Measurements from ENCODE around the gene DNAJC15.

DNAJC15 gene

DNA sequence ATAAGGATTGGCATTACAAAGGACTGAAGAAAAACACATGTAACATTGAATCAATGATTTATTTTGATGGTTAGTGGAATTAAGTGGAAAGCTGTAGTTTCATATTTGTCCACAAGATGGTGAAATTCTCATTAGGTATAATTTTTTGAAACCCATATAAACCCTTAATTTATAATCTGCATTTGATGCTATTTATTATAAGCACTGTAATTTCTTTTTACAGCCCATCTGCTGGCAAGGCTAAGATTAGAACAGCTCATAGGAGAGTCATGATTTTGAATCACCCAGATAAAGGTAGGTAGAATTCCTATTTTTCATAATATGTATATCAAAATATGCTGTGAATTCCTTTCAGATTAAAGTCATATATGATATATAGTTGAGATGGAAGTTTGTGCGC lies 62.2 kb downstream of the DNAJC15 start:
- DNase-seq: no peak

DNA sequence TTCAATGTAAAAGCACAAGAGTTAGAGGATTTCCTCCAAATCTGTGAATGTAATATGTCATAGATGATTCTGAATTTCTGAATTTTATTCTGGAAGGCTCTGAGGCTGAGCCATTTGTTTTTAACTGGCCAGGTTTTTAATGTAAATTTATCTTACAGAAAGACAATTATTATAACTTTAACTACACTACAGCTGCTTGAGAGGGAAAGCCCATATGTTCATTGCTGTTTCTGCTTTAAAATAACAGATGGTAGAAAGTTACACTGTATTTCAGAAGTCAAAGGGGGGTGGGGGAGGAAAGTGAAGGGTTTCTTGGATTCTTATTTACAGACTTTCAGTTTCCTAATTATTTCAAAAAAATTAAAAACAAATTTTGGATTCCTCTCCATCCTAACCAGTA lies 62.8 kb downstream of the DNAJC15 start:
- no peak for DNase-seq

DNA sequence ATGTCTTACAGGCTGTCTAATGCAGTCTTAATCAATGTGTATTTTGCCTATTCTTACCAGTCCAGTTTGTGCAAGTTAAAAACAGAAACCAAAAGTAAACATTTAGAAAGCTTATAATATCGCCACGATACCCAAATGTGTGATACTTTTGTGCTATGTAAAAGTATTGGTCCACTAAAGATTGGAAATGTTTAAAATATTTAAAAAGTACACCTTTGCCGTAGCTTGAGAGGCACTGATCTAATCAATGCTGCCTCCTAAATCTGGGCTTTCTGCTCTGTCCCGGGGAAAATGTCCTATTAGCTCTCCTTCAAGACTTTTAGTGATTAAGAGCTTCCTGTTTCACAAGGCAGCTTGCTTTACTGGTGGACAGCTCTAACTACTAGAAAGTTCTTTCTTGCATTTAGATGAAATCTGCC lies 64.7 kb downstream of the DNAJC15 start:
- DNase-seq: no peak

DNA sequence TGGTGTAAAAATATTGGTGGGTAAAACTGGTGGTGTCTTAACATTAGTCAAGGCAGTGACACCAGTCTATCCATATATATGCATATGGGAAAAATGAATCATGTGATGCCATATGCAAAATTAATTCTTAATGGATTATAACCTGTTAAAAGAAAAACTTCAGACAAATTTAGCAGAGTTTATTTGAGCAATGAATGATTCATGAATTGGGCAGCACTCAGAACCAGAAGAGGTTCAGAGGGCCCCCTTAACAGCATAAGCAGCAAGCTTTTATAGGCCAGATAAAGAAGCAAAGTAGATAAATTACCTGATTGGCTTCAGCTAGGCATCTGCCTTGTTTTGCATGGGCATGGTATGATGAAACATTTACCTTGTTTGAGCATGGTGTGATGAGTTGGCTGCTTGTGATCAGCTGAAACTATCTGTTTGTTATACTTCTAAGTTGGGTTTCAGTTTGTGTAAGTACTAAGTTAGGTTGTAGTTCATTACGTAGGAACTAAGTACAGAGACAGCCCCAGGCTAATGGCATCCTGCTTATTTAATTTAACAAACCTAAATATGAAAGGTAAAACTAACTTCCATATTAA lies 66.6 kb downstream of the DNAJC15 start:
- DNase-seq: no peak

DNA sequence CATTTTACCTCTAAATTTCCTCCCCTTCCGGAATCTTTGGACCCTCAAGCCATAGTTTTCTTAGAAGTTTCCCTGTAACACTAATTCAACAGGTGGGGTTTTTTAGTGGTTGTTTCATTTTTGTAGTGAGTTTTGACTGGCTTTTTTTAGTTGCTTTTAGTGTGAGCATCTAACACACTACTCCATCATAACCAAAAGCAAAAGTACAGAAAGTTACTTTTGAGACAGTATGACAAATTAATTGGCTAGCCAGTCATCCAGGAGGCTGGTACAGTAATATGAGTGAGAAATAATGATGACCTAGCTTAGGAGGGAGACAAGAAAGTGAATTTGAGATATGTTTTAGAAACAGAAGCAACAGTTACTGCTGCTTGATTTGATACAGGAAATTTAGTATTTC lies 71.5 kb downstream of the DNAJC15 start:
- no peak for DNase-seq

DNA sequence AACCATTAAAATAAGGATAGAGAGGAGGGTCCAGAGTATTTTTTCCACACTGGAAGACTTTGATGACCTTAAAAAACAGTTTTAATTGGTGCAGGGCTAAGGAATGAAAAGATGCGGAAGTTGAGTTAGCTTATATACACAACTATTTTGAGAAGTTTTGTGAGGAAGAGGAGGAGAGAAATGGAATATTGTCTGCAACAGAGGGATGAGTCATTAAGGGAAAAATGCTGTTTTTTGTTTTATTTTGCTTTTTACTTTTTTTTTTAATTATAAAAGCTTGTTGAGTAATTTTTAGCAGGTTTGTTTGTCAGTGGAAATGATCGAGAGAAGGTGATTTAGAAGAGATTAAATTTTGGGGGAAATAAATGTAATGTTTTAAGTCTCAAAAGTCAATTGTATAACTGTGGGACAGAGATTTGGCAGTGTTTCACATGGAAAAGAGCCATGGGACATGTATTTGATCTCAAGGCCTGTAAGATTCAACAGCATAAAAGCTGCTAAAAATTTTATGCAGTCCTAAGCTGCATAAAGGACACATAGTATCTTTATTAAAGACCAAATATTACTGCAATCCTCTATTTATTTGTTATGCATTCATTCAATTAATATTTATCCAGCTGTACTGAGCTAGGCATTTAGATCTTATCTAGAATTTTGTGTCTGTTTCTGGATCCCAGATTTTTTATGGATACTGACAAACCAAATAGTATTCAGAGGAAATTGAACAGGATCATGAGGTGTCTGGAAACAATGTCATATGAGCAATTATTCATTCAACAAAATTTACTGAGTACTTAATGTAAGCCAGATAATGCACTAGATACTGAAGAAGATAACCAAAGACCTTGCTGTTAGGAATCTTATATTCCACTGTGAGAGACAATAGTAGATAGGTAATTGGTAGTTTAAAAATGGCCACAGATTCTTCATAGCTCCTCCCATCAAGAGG lies 72.7 kb downstream of the DNAJC15 start:
- DNase-seq: no peak

DNA sequence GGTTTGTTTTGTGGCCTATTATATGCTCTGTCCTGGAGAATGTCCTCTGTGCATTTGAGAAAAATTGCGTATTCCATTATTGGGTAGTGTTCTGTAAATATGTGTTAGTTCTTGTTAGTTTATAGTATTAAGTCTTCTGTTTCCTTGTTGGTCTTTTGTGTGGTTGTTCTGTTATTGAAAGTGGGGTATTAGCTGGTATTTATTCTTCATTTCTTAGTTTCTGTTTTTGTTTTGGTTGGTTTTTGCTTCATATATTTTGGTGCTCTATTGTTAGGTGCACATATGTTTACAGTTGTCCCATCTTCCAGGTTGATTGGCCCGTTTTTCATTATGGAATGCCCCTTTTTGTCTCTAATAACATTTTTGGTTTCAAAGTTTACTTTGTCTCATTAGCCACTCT lies 77.3 kb downstream of the DNAJC15 start:
- DNase-seq: no peak

DNA sequence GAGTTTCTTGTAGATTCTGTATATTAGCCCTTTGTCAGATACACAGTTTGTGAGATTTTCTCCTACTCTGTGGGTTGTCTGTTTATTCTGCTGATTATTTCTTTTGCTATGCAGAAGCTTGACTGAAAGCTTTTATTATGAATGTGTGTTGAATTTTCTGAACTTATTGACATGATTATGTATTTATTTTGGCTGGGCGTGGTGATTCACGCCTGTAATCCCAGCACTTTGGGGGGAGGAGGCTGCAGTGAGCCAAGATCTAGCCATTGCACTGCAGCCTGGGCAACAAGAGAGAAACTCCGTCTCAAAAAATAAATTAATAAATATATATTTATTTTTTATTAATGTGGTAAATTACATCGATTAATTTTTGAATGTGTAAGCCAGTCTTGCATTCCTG lies 78.9 kb downstream of the DNAJC15 start:
- DNase-seq: no peak

DNA sequence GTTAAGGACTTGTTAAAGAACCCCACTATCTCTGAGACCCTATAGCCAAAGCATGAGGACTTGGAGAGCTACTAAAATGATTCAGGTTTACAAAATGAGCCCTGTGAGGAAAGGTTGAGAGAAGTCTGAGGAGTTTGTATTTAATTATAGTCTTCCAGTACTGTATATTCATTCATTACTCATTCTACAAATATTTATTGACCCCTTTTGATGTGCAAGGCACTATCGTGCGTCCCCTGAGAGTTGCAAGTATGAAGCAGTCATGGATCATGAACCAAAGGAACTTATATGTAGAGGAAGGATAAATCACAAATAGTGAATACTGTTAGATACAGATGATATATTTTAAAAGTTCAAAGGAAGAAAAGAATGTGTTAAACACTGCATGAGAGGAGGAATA lies 84.4 kb downstream of the DNAJC15 start:
- DNase-seq: no peak

DNA sequence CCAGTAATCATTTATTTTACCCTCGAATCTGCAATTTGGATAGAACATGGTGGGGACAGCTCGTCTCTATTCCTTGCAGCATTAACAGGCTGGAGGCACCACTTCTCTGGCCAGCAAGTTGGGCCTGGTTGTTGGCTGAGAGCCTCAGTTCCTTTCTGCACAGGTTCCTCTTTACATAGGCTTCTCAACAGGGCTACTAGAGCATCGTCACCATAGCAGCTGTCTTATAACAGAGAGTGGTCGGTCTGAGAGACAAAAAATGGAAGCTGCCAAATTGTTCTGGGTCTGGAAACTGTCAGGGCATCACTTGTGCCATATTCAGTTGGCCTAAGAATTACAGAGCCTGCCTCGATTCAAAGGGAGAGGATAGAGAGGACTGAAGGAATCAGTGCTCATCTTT lies 86.7 kb downstream of the DNAJC15 start:
- no peak for DNase-seq

DNA sequence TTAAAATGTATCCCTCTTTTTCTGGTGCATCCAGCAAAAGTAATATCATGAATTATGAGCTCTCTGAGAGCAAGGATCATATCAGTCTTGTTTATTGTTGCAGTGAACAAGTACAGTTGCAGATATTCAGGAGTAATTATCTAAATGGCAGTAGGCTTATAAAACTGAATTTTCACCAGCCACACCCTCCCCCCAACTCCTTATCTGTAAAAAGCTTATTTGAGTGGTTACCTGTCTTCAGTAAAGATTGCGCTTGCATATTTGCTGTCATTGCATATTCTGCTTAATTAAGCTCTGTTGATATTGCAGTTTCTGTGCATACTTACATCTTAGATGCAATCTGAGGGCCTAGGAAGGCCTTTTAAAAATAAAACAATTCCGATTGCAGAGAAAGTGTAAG lies 87.3 kb downstream of the DNAJC15 start:
- no peak for DNase-seq

DNA sequence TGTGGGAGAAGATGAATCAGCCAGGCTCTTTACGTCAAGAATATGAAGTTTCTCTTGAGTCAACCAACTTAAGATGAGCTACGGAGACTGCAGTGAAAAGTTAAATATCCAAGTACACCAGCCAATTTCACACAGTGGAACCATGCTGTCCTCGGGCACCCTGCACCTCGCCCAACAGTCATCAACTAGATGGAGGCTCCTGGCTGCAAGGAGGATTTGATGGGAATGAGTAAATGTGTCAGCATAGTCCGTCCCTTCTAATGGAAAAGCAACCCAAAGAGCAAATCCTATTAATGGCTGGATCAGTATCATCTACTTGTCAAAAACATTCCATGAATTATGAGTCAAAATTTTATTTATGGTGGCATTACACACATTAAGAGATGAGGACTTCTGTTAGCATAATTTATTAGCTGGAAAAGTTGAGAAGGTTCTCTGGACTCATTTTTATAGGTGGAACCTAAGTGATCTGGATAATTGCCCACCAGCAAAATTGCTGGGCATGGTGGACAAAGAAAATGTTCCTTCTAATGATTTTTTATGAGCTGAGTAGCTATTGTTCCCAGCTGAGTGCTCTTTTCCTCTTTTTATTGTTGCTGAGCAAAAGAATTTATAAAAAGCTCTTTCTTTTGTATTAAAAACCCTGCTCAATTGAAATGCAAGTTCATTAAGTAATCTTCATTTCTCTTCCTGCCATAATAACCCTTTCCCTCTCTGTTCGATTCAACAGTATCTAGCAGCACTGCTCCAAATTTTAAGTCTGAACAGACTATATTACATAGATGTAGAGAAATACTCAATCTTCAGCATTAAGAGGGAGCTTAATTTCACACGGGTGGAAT lies 88.4 kb downstream of the DNAJC15 start:
- no peak for DNase-seq

DNA sequence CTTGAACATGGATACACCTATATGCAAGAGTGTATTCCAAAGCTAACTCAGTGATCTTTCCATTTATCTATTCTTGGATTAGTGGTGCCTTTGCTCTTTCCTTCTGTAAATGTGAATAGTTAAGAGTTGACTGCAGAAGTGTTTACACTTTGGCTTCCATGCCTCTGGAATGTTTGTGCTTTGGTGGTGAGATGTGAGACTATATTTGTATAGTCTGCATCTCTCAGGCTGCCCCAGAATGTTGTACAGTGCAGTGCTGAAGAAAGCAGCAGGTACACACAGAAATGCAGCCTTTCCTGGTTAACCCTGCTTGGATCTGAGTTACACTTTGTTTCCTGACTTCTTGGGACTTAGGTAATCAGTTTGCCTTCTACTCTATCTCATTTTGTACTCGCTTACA lies 90.2 kb downstream of the DNAJC15 start:
- no peak for DNase-seq

DNA sequence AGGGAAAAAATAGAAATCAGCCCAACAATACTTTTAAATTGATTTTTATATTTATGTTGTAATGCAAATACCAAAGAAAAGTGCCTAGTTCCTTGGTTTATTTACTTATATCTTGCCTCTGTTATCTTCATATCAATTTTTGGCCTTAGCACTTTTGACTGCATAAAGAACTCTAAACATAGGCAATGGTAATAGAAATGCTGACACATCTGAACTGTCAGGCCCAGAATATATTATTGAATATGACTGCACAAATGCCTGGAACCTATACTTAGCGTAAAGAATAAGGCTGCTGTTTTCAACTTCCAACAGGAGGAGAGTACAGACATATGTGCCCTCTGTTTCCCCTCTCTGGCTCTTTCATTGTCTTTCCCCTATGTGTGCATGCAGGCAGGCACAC lies 91.1 kb downstream of the DNAJC15 start:
- DNase-seq: no peak

DNA sequence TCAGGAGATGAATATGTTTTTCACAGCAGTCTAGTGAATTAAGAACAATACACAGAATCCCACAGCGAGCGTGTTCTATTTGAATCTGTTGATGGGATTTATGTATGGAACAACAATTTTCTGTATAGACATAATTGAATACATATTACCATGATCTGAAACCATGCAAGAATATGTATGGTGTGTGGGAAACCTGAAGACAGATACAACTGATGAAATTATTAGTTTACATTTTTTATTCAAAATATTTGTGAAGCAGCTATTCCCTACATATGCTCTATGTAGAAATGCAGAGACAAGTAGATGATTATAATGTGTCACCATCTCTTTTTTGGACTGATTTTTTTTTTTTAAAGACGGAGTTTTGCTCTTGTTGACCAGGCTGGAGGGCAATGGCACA lies 91.8 kb downstream of the DNAJC15 start:
- no peak for DNase-seq

DNA sequence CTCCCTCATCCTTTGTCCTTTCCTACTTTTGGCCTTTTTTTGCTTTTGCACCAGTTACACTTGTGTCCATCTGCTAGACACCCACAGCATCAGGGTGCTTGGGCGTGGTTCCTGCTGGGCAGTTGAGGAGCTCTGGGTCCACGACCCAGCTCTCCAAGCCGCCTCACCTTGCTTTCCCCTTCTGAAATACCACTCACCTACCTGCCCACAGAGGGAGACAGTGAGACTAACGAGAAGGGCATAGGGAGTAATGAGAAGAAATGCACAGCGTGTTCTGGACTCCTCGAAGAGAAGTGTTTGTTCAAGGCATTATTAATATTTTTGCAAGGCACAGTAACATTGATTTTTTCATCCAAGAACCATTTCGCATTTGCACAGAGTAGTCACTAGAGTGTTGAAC lies 92.9 kb downstream of the DNAJC15 start:
- no peak for DNase-seq

DNA sequence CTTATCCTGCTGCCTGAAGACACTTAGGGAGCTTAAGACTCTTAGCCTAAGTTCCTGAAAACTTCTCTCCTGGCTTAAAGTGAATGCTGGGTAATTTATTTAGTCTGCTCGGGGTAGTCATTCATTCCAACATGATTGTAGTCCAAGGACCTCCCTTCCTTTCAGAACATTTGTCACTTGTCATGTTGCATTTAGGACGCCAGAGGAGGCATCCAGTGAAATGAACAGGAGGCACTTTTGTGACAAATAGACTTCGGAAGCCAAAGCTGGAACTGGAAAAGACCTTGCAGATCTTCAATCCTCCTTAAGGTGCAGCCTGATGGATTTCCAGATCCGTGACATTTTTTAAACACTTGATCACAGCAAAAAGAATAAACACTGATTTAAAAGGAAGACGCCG lies 95.1 kb downstream of the DNAJC15 start:
- DNase-seq: no peak

DNA sequence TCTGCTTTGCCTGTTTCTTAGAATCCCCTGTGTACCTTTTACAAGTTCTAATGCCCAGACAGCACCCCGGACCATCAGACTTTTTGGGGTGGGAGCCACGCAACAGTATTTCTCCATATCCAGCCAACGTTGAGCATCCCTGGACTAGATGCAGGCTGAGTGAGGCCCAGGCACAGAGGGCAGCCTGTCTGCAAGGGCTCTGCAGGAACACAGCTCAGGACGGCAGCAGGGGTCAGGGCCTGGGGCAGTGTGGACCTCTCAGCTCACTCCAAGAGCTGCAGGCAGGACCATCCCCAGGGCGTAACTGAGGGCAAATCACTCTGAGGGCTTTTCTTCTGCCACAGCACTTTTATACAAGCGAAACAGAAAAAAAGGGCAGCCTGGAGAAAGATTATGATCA lies 95.8 kb downstream of the DNAJC15 start:
- DNase-seq: no peak

DNA sequence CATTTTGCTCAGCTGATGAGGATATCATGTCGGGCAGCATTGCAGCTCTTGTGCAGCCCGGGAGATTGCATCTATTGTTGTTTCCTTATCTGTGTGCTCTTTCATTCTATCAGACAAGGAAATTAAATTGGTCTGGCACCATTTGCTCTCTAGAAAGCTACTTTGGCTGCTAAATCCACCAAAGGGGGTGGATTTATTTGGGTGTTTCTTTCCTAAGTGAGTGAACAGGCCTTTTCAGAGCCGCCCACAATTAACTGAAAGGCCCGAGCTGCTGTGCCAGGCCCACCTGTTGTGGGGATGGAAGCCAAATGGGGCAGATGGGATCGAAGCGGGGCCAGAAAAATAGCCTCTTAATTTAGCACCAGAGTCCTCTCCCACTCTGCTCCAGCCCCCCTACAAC lies 99.4 kb downstream of the DNAJC15 start:
- no peak for DNase-seq

DNA sequence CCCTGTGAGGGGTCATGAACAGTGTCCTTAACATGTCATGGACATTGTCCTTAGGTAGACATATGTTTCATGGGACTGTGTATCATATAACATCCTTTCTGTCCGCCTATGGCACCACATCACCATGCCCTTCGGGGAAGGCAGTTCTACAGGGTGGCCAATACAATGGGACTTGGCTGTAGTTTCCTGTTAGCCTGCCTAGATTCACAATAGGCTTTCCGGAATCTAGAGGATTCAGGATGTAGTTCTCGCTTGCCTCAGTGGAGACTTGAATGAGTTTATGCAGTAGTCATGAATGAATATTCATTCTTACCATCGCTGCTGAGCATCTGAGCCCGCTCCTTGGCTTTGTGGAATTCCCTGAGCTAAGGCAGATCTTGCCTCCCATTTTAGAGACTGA lies 100.5 kb downstream of the DNAJC15 start:
- no peak for DNase-seq

DNA sequence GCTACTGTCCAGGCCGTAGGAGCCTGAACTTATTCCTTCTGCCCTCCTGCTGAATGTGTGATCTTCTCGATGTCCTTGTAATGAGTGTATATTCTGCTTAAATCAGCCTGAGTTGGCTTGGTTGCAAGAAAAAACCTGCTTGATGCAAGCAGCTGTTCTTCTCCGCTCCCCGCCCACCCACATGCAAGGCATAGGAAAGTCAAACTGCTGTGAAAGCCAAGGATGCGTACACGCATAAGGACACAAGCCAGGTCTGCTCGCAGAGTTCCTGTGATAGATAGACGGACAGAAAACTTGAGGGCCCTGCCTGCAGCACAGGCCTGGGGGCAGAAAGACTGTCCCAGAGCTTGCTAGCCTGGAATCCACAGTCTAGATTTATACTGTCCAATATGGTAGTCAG lies 101.1 kb downstream of the DNAJC15 start:
- no peak for DNase-seq

DNA sequence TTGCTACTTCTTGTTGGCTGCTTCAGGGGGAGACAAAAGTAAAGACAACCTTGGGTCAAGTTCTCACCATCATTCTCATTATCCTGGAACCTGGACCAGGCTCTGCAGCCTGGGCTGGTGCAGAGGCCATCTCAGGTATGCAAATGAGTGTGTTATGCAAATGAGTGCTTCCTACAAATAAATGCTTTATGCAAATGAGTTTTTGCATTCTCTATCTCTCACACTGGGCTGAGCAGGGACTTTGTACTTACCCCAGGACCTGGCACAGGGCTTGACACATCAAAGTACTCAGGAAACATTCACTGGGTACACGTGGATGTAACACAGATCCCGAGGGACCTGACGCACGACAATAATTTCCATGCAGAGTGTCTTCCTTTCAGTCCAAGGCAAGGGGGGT lies 103.0 kb downstream of the DNAJC15 start:
- no peak for DNase-seq

DNA sequence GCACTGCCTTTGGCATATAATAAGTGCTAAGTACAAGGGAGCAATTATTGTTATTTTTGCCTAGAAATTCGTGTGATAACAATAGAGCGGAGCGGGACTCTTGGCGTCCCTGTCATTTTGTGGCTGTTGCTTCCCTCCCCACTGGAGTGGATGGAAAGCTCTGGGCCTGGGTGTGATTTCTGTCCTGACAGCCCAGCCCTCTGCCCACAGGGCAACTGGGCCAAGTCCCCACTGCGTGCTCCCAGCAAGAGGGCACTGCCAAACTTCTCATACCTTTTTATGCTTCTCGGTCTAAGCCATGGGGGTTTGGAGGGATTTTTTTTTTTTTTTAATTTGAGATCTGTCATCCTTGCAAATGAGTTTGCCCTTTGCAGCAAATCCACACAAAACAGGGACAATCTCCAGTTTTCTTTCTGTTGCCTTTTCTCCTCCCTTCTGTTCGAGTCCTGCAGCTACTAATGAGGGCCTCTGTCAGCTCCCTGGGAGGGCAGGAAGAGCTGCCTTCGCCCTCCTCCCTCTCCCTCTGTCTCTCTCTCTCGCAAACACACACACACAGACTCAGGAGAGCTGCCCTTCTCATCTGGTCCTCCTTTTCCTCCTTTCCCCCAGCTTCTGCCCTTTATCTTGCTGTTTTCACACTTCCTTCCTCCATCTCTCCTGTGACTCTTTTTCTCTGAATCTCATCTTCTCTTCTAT lies 103.9 kb downstream of the DNAJC15 start:
- DNase-seq: no peak

Data from right kidney (tissue), 1 donor.